Epithelial cell of proximal tubule (primary cell): ENCODE results near the gene GALNT2. TPM values are rescaled to one million over a fixed set of nuclear protein-coding genes. Genes with fewer than 3 reads are reported as not detected.
A peak's percentile ranks its signal among the peaks of the same experiment; 100 is the strongest.

Experiments used
- DNase-seq: peaks from one replicate; pipeline ENCODE4 v3.0.0-alpha.2; 2011; ENCODE audit warnings: low read depth
- H3K4me3 ChIP-seq: 2 replicates; pipeline ENCODE4 v1.5.1; 2011; ENCODE audit warnings: low read depth, mild to moderate bottlenecking, low read length
- CTCF ChIP-seq: conservative IDR thresholded peaks from 2 replicates; pipeline ENCODE4 v1.5.1; 2012; ENCODE audit warnings: low read depth, mild to moderate bottlenecking, low read length
- total RNA-seq: library from RNA; depleted of rRNA; stranded (reverse); fragments of >200 nt; gene quantifications from 2 replicates; pipeline ENCODE4 v1.2.3, GENCODE V29; 2015

GALNT2 gene
- total RNA-seq, 1 donor from 2014 or later = 52.1 TPM

- no peak for TF ChIP-seq CTCF
- no peak overlapping the region for H3K4me3 ChIP-seq
- no peak for DNase-seq
Measured at GRCh38 chr1:230266456-230266855, 199.4 kb downstream of the GALNT2 start.

- DNase-seq = no peak
- no peak overlapping the region for H3K4me3 ChIP-seq
- TF ChIP-seq CTCF = no peak
Measured at GRCh38 chr1:230267338-230268065, 200.5 kb downstream of the GALNT2 start.

- peak; percentile 78 for TF ChIP-seq CTCF
- no peak for DNase-seq
- no peak overlapping the region for H3K4me3 ChIP-seq
Measured at GRCh38 chr1:230268371-230269170, 201.5 kb downstream of the GALNT2 start.

- DNase-seq = no peak
- H3K4me3 ChIP-seq = no peak overlapping the region
- TF ChIP-seq CTCF = no peak
Measured at GRCh38 chr1:230270185-230270558, 203.1 kb downstream of the GALNT2 start.

- no peak overlapping the region for H3K4me3 ChIP-seq
- DNase-seq = no peak
- TF ChIP-seq CTCF = no peak
Measured at GRCh38 chr1:230270559-230271281, 203.7 kb downstream of the GALNT2 start.

GRCh38 chr1:230271300-230272035 is 204.4 kb downstream of the GALNT2 start:
- TF ChIP-seq CTCF = no peak
- no peak for DNase-seq

More at GRCh38 chr1:230271300-230272035, 204.4 kb downstream of the GALNT2 start:
- H3K4me3 ChIP-seq = no peak overlapping the region
